ENCODE data around the gene BRF1. TPM values are rescaled to one million over a fixed set of nuclear protein-coding genes. Genes with fewer than 3 reads are reported as not detected.

The BRF1 gene
- total RNA-seq, 1 experiment from 2014 or later = 41.2 TPM

DNA sequence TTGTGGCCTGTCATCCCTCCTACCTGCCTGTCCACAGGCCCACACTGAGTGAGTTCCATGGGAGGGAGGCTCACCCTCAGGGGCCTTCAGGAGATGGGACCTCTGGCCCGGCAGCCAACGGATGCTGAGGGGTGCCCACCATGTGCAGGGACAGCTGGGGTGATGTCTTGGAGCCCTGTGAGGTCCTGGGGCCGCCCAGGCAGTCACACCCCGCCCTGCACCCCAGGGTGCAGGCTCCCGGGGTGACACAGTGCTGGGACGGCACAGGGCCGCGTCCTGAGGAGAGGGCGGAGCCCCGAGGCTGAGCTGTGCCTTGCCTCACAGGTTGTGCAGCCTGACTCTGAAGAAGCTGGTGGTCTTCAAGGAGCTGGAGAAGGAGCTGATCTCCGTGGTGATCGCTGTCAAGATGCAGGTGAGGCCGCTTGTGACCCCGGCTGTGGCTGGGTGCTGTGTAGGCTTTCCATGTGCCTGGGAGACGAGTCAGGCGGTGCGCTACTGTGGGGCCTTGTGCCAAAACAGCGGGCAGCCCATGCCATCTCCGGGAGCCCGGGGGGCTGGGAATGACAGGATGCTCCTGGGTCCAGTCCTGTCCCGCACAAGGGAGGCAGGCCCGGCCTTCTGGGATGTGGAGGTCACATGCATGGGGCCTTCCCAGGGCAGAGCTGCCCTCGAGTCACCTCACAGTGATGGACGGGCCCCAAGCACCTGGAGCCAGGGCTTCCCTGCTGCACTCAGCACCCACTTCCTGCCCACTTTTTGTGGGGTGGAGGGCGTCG, 47.6 kb upstream of the BRF1 start (continued):
- TF ChIP-seq JUND (IDR thresholded peaks at IDR 0.05) (no peak), TCF7L2 (IDR thresholded peaks at IDR 0.05; ENCODE audit: borderline replicate concordance, extremely low read depth, insufficient read depth, insufficient read length) (no peak)

DNA sequence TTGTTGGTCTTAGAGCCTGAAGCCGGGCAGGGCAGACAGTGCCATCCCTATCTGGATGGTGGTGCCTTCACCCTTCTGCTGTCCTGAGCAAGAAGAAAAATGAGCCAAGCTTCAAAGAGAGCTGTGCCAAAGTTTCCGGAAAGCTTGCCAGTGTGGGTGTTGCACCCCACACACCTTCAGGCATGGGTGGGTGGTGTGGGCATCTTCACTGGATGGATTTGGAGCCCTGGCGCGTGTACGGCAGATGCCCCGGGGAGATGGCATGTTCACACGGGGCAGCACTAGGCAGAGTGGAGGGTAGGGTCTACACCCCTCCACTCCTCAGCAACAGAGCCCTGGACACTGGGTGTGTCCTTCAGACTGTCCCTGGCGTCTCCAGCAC, 46.8 kb upstream of the BRF1 start:
- Histone ChIP-seq H3K36me3 (ENCODE audit: control insufficient read depth in 1 of 2, insufficient read depth in 2 of 2, low read length in 2 of 2) (no peaks in the 10 kb centered on the region), H4K20me1 (ENCODE audit: insufficient read depth) (no peaks in the 10 kb centered on the region), H3K4me1 (ENCODE audit: control insufficient read depth in 1 of 2, insufficient read depth in 2 of 2, low read length in 2 of 2) (peaks cover 8 to 12% of the 10 kb centered on the region in 2 experiments; a peak in 2 of 4 replicates), H3K9me3 (ENCODE audit: control insufficient read depth in 1 of 2, insufficient read depth in 1 of 2, low read depth in 1 of 2, low read length in 2 of 2) (no peaks in the 10 kb centered on the region), H3K9me2 (ENCODE audit: insufficient read depth) (no peaks in the 10 kb centered on the region), H3K27me3 (ENCODE audit: insufficient read depth, low read length) (no peaks in the 10 kb centered on the region), H3K79me2 (ENCODE audit: insufficient read depth, low read length) (no peaks in the 10 kb centered on the region), H3K27ac (ENCODE audit: low read depth, low read length) (no peak overlapping the region), H3K4me3 (replicated peaks in 1 of 2; ENCODE audit: low read depth in 1 of 2, low read length in 2 of 2) (no peak overlapping the region), H3K9ac (ENCODE audit: low read length) (no peak overlapping the region), H2AFZ (ENCODE audit: low read depth, low read length, poor library complexity, severe bottlenecking) (no peak overlapping the region), H3K4me2 (ENCODE audit: low read length) (no peak overlapping the region)
- TF ChIP-seq CBX3 (IDR thresholded peaks at IDR 0.05; ENCODE audit: low read depth) (no peak), YY1 (IDR thresholded peaks at IDR 0.05; ENCODE audit: extremely low read depth, insufficient replicate concordance, low read depth, low read length) (no peak), SP1 (IDR thresholded peaks at IDR 0.05; ENCODE audit: low read depth) (no peak), EZH2phosphoT487 (IDR thresholded peaks at IDR 0.05; ENCODE audit: borderline replicate concordance) (no peak), ELF1 (IDR thresholded peaks at IDR 0.05; ENCODE audit: borderline replicate concordance, low read depth) (no peak), SIN3A (IDR thresholded peaks at IDR 0.05; ENCODE audit: low read depth) (no peak), EGR1 (IDR thresholded peaks at IDR 0.05; ENCODE audit: low read depth) (no peak), POLR2A (IDR thresholded peaks at IDR 0.05; ENCODE audit: borderline replicate concordance, extremely low read depth, insufficient read depth, insufficient read length) (no peak)
- TF ChIP-seq, protein P1, sequence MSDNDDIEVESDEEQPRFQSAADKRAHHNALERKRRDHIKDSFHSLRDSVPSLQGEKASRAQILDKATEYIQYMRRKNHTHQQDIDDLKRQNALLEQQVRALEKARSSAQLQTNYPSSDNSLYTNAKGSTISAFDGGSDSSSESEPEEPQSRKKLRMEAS (IDR thresholded peaks at IDR 0.05) = no peak
- TF ChIP-seq, protein P2, sequence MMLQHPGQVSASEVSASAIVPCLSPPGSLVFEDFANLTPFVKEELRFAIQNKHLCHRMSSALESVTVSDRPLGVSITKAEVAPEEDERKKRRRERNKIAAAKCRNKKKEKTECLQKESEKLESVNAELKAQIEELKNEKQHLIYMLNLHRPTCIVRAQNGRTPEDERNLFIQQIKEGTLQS (IDR thresholded peaks at IDR 0.05) = no peak
- TF ChIP-seq, protein P3, sequence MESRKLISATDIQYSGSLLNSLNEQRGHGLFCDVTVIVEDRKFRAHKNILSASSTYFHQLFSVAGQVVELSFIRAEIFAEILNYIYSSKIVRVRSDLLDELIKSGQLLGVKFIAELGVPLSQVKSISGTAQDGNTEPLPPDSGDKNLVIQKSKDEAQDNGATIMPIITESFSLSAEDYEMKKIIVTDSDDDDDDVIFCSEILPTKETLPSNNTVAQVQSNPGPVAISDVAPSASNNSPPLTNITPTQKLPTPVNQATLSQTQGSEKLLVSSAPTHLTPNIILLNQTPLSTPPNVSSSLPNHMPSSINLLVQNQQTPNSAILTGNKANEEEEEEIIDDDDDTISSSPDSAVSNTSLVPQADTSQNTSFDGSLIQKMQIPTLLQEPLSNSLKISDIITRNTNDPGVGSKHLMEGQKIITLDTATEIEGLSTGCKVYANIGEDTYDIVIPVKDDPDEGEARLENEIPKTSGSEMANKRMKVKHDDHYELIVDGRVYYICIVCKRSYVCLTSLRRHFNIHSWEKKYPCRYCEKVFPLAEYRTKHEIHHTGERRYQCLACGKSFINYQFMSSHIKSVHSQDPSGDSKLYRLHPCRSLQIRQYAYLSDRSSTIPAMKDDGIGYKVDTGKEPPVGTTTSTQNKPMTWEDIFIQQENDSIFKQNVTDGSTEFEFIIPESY (IDR thresholded peaks at IDR 0.05; ENCODE audit: extremely low read depth, insufficient replicate concordance, low read length) = no peak
- TF ChIP-seq, protein P4, sequence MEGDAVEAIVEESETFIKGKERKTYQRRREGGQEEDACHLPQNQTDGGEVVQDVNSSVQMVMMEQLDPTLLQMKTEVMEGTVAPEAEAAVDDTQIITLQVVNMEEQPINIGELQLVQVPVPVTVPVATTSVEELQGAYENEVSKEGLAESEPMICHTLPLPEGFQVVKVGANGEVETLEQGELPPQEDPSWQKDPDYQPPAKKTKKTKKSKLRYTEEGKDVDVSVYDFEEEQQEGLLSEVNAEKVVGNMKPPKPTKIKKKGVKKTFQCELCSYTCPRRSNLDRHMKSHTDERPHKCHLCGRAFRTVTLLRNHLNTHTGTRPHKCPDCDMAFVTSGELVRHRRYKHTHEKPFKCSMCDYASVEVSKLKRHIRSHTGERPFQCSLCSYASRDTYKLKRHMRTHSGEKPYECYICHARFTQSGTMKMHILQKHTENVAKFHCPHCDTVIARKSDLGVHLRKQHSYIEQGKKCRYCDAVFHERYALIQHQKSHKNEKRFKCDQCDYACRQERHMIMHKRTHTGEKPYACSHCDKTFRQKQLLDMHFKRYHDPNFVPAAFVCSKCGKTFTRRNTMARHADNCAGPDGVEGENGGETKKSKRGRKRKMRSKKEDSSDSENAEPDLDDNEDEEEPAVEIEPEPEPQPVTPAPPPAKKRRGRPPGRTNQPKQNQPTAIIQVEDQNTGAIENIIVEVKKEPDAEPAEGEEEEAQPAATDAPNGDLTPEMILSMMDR (IDR thresholded peaks at IDR 0.05 in 2 of 3, conservative IDR thresholded peaks at IDR 0.05 in 1 of 3; ENCODE audit: borderline replicate concordance in 1 of 3, insufficient read depth in 1 of 3, low read depth in 2 of 3, low read length in 2 of 3) = no peak
- no TSS peak for BruUV-seq (replicated peaks)
- no peak for DNase-seq (ENCODE audit: low read depth, low spot score)
- no peak for ATAC-seq
- intact Hi-C loops (cut with micrococcal nuclease) = no loop called here
- ChIA-PET POLR2A (no interaction called here), CTCF (no interaction called here), RAD21 (ENCODE audit: low non-redundant PET in 1 of 2, low total read pairs in 2 of 2, uncharacterized antibody in 2 of 2, unreplicated experiment in 2 of 2) (no interaction called here)

Data from HCT116 (cell line).